K562 (cell line): ENCODE results near the gene TMC4. TPM values are rescaled to one million over a fixed set of nuclear protein-coding genes. Genes with fewer than 3 reads are reported as not detected.

Source experiments
- CBX3 ChIP-seq, 2 experiments: IDR thresholded peaks; 1 replicate in 1 of 2; 2 replicates in 1 of 2; pipeline ENCODE4 v1.6.1; 2012; ENCODE audit warnings: inconsistent platforms in 2 of 2, low read length in 2 of 2, borderline replicate concordance in 1 of 2, control low read depth in 1 of 2
- CC2D1A ChIP-seq: fragments of 450-650 bp; IDR thresholded peaks from 2 replicates; pipeline ENCODE4 v1.6.1; 2017; ENCODE audit warnings: mild to moderate bottlenecking
- CREM ChIP-seq: IDR thresholded peaks from 2 replicates; pipeline ENCODE4 v1.6.1; 2014; ENCODE audit warnings: antibody characterized with exemption, low read depth
- CTBP1 ChIP-seq: fragments of 450-650 bp; IDR thresholded peaks from 2 replicates; pipeline ENCODE4 v1.6.1; 2016; ENCODE audit warnings: borderline replicate concordance
- JUND ChIP-seq, 2 experiments: IDR thresholded peaks; 2 replicates in 1 of 2; 3 replicates in 1 of 2; pipeline ENCODE4 v1.6.1; 2011; ENCODE audit warnings: borderline replicate concordance in 2 of 2, low read depth in 2 of 2, low read length in 2 of 2, improper control_type of control experiment in 1 of 2, missing biosample characterization in 1 of 2, missing genetic modification characterization in 1 of 2, missing genetic modification reagents in 1 of 2
- KLF16 ChIP-seq: IDR thresholded peaks from 2 replicates; pipeline ENCODE4 v1.6.1; 2016; ENCODE audit warnings: antibody characterized with exemption
- L3MBTL2 ChIP-seq: fragments of 450-650 bp; IDR thresholded peaks from 2 replicates; pipeline ENCODE4 v1.6.1; 2016; ENCODE audit warnings: mild to moderate bottlenecking, moderate library complexity
- MAZ ChIP-seq, 2 experiments: fragments of 450-650 bp in 1 of 2; sonication (generic) in 1 of 2; formaldehyde crosslinking; IDR thresholded peaks in 1 of 2; conservative IDR thresholded peaks in 1 of 2; 2 replicates each; pipeline versions ENCODE4 v1.4.0 to v1.5.0; 2020; ENCODE audit warnings: mild to moderate bottlenecking in 1 of 2, missing genetic modification reagents in 1 of 2
- PRPF4 ChIP-seq: fragments of 200-400 bp; formaldehyde crosslinking; IDR thresholded peaks from one replicate; pipeline ENCODE4 v1.6.1; 2017; ENCODE audit warnings: low read length, low read depth, mild to moderate bottlenecking; ENCODE audit not compliant: insufficient read depth, poor library complexity, severe bottlenecking
- TAF9B ChIP-seq: fragments of 450-650 bp; IDR thresholded peaks from 2 replicates; pipeline ENCODE4 v1.6.1; 2018; ENCODE audit warnings: mild to moderate bottlenecking; ENCODE audit not compliant: partially characterized antibody
- ZNF12 ChIP-seq: sonication (generic); formaldehyde crosslinking; IDR thresholded peaks from 2 replicates; pipeline ENCODE4 v1.4.0; 2020; ENCODE audit warnings: mild to moderate bottlenecking, missing genetic modification reagents
- ZNF197 ChIP-seq: fragments of 200-800 bp; sonication (Bioruptor generic); IDR thresholded peaks from 2 replicates; pipeline ENCODE4 v1.6.1; 2016; ENCODE audit warnings: low read depth, missing genetic modification characterization, missing compliant biosample characterization
- ZNF311 ChIP-seq: fragments of 250-450 bp; sonication (Bioruptor Pico); IDR thresholded peaks from 2 replicates; pipeline ENCODE4 v1.4.0; 2020; ENCODE audit warnings: mild to moderate bottlenecking, moderate library complexity
- polyA plus RNA-seq, 8 experiments: library from polyadenylated mRNA; depleted of rRNA in 4 of 8; stranded (reverse) in 5 of 8; unstranded in 3 of 8; fragments of >200 nt; fragmentation: Nextera tagmentation in 2 of 8; fragmentation: Illumina TruSeq in 1 of 8; extraction: Ambion mirVana in 2 of 8; extraction: Trizol in 1 of 8; gene quantifications; 2 replicates each; pipeline versions ENCODE4 v1.2.1 to v1.2.3, GENCODE V29; 2011 to 2014; ENCODE audit warnings: inconsistent platforms in 1 of 8, missing spikeins in 1 of 8
- total RNA-seq, 7 experiments: library from RNA; depleted of rRNA in 6 of 7; stranded (reverse); fragments of >200 nt in 6 of 7; fragmentation: Illumina TruSeq in 2 of 7; extraction: Trizol in 2 of 7; gene quantifications; 2 replicates each; pipeline versions ENCODE4 v1.2.1 to v1.2.3, GENCODE V29; 2011 to 2021; ENCODE audit warnings: low replicate concordance in 1 of 7
- TF ChIP-seq, protein P1 (sequence below): fragments of 450-650 bp; formaldehyde crosslinking; IDR thresholded peaks from 2 replicates; pipeline ENCODE4 v1.4.0; 2020; ENCODE audit warnings: mild to moderate bottlenecking, moderate library complexity
- TF ChIP-seq, protein P2 (sequence below), 2 experiments: fragments of 450-650 bp in 1 of 2; IDR thresholded peaks; 2 replicates each; pipeline ENCODE4 v1.6.1; 2011 to 2017; ENCODE audit warnings: low read depth in 2 of 2, antibody characterized with exemption in 1 of 2, borderline replicate concordance in 1 of 2, low read length in 1 of 2, mild to moderate bottlenecking in 1 of 2, mixed read lengths in 1 of 2; ENCODE audit not compliant: control insufficient read depth in 1 of 2
- TF ChIP-seq, protein P3 (sequence below), 3 experiments: IDR thresholded peaks in 2 of 3; conservative IDR thresholded peaks in 1 of 3; 2 replicates each; pipeline ENCODE4 v1.5.1; 2011 to 2012; ENCODE audit warnings: low read length in 3 of 3, mild to moderate bottlenecking in 3 of 3, control low read depth in 2 of 3, improper control_type of control experiment in 1 of 3, inconsistent platforms in 1 of 3, low read depth in 1 of 3, mixed read lengths in 1 of 3, moderate library complexity in 1 of 3; ENCODE audit not compliant: insufficient read depth in 2 of 3
- TF ChIP-seq, protein P4 (sequence below): fragments of 200-800 bp; sonication (Bioruptor generic); IDR thresholded peaks from 2 replicates; pipeline ENCODE4 v1.6.1; 2017; ENCODE audit warnings: missing genetic modification characterization, missing compliant biosample characterization

The TMC4 gene
- total and polyA plus RNA-seq, 9 of the 15 experiments (the other 6 are each of a cell fraction or from before 2014, with no cell fraction given), result 0.12 to 0.79 (median 0.36) TPM; not detected in 2

DNA sequence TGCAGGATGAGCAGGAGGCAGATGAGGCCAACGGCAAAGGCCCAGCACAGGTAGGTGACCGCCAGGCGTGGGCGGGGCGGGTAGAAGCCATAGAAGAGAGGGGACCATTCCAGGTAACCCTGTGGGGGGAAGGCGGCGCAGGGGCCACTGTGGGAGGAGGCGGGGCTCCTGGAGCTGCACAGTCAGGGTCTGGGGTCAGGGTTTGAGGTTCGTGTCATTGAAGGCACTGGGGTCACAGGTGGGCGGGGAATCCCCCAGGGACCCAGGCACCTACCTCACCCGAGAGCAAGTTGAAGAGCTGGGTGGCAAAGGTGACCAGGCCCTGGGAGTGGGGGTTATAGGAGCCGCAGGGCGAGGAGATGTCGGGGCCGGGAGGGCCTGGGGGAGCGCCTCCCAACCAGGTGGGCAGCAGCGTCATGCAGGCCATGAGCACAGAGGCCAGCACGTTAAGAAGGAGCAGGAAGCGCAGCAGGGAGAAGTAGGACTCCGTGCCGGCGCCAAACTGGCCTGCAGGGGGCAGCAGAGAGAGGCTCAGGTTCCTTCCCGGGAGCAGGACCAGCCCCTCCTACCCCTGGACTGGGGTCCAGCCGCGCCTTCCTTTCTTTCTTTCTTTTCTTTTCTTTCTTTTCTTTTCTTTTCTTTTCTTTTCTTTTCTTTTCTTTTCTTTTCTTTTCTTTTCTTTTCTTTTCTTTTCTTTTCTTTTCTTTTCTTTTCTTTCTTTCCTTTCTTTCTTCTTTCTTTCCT, 4.6 kb downstream of the TMC4 start (continued):
- TF ChIP-seq, protein P1, sequence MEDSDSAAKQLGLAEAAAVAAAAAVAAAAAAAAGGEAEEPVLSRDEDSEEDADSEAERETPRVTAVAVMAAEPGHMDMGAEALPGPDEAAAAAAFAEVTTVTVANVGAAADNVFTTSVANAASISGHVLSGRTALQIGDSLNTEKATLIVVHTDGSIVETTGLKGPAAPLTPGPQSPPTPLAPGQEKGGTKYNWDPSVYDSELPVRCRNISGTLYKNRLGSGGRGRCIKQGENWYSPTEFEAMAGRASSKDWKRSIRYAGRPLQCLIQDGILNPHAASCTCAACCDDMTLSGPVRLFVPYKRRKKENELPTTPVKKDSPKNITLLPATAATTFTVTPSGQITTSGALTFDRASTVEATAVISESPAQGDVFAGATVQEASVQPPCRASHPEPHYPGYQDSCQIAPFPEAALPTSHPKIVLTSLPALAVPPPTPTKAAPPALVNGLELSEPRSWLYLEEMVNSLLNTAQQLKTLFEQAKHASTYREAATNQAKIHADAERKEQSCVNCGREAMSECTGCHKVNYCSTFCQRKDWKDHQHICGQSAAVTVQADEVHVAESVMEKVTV (CRISPR knock-in tag), result 0 out of 2 replicates have a peak, but pooled peaks have one; percentile 19
- TF ChIP-seq KLF16 (peak; percentile 47), PRPF4 (no peak), CC2D1A (0 out of 2 replicates have a peak, but pooled peaks have one; percentile 15), ZNF197 (CRISPR knock-in tag) (no peak), CBX3 (IDR thresholded peaks at IDR 0.05; ENCODE audit: borderline replicate concordance in 1 of 2, low read length in 2 of 2) (peak in 1 of 2 experiments; percentile 23; a peak in 1 of 3 replicates), MAZ (CRISPR knock-in tag; conservative IDR thresholded peaks at IDR 0.05 in 1 of 2, IDR thresholded peaks at IDR 0.05 in 1 of 2) (peak; percentile 18 to 51; a peak in 1 of 4 replicates), CREM (peak; percentile 59), JUND (IDR thresholded peaks at IDR 0.05; ENCODE audit: borderline replicate concordance, low read depth, low read length) (0 out of 2 replicates have a peak, but pooled peaks have one; percentile 6), JUND (tag; IDR thresholded peaks at IDR 0.05; ENCODE audit: borderline replicate concordance, low read depth, low read length) (no peak), CTBP1 (0 out of 2 replicates have a peak, but pooled peaks have one; percentile 15), L3MBTL2 (peak; percentile 39; the same call in 1 of the 2 replicates), ZNF12 (CRISPR knock-in tag) (peak; percentile 81), TAF9B (no peak), ZNF311 (CRISPR knock-in tag) (no peak)
- TF ChIP-seq, protein P2, sequence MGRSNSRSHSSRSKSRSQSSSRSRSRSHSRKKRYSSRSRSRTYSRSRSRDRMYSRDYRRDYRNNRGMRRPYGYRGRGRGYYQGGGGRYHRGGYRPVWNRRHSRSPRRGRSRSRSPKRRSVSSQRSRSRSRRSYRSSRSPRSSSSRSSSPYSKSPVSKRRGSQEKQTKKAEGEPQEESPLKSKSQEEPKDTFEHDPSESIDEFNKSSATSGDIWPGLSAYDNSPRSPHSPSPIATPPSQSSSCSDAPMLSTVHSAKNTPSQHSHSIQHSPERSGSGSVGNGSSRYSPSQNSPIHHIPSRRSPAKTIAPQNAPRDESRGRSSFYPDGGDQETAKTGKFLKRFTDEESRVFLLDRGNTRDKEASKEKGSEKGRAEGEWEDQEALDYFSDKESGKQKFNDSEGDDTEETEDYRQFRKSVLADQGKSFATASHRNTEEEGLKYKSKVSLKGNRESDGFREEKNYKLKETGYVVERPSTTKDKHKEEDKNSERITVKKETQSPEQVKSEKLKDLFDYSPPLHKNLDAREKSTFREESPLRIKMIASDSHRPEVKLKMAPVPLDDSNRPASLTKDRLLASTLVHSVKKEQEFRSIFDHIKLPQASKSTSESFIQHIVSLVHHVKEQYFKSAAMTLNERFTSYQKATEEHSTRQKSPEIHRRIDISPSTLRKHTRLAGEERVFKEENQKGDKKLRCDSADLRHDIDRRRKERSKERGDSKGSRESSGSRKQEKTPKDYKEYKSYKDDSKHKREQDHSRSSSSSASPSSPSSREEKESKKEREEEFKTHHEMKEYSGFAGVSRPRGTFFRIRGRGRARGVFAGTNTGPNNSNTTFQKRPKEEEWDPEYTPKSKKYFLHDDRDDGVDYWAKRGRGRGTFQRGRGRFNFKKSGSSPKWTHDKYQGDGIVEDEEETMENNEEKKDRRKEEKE (IDR thresholded peaks at IDR 0.05; ENCODE audit: borderline replicate concordance in 1 of 2, control insufficient read depth in 1 of 2, low read depth in 2 of 2, low read length in 1 of 2), result no peak
- TF ChIP-seq, protein P3, sequence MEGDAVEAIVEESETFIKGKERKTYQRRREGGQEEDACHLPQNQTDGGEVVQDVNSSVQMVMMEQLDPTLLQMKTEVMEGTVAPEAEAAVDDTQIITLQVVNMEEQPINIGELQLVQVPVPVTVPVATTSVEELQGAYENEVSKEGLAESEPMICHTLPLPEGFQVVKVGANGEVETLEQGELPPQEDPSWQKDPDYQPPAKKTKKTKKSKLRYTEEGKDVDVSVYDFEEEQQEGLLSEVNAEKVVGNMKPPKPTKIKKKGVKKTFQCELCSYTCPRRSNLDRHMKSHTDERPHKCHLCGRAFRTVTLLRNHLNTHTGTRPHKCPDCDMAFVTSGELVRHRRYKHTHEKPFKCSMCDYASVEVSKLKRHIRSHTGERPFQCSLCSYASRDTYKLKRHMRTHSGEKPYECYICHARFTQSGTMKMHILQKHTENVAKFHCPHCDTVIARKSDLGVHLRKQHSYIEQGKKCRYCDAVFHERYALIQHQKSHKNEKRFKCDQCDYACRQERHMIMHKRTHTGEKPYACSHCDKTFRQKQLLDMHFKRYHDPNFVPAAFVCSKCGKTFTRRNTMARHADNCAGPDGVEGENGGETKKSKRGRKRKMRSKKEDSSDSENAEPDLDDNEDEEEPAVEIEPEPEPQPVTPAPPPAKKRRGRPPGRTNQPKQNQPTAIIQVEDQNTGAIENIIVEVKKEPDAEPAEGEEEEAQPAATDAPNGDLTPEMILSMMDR (IDR thresholded peaks at IDR 0.05 in 2 of 3, conservative IDR thresholded peaks at IDR 0.05 in 1 of 3; ENCODE audit: insufficient read depth in 2 of 3, low read depth in 1 of 3, low read length in 3 of 3), result peak; percentile 83 to 94 (median 88)
- TF ChIP-seq, protein P4, sequence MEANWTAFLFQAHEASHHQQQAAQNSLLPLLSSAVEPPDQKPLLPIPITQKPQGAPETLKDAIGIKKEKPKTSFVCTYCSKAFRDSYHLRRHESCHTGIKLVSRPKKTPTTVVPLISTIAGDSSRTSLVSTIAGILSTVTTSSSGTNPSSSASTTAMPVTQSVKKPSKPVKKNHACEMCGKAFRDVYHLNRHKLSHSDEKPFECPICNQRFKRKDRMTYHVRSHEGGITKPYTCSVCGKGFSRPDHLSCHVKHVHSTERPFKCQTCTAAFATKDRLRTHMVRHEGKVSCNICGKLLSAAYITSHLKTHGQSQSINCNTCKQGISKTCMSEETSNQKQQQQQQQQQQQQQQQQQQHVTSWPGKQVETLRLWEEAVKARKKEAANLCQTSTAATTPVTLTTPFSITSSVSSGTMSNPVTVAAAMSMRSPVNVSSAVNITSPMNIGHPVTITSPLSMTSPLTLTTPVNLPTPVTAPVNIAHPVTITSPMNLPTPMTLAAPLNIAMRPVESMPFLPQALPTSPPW (CRISPR knock-in tag), result peak; percentile 32; the same call in 1 of the 2 replicates
